IMR-90 (cell line): ENCODE measurements around the gene SLC10A3. TPM values are rescaled to one million over a fixed set of nuclear protein-coding genes. Genes with fewer than 3 reads are reported as not detected.

Source experiments
- ATAC-seq: fragments of 200-7000 bp; cut with Tn5 transposase; 2 replicates; pipeline ENCODE4 v1.9.1; 2020; ENCODE audit warnings: low read depth, mild to moderate bottlenecking, moderate library complexity
- BruUV-seq: library from RNA; stranded (reverse); fragments of 400-500 nt; replicated peaks from 2 replicates; lab custom pipeline; 2021; lab: Mats Ljungman, UMichigan
- CTCF ChIA-PET: fragments of 300-600 bp; formaldehyde crosslinking; extraction: SDS; loops from one replicate; lab custom pipeline; 2021; ENCODE audit warnings: antibody characterized with exemption; lab: Yijun Ruan, JAX
- POLR2A ChIA-PET: fragments of 300-600 bp; sonication (Branson Sonifier 250); formaldehyde crosslinking; loops from one replicate; lab custom pipeline; 2022; ENCODE audit warnings: antibody characterized with exemption; ENCODE audit not compliant: unreplicated experiment; lab: Charles Lee
- DNase-seq: peaks from one replicate; pipeline ENCODE4 v3.0.0; 2013
- H2AFZ ChIP-seq: replicated peaks from 2 replicates; pipeline ENCODE3; 2013; ENCODE audit warnings: low read length, mild to moderate bottlenecking; ENCODE audit not compliant: poor library complexity
- H2AK5ac ChIP-seq: 2 replicates; pipeline ENCODE4 v1.6.1; 2013; ENCODE audit warnings: low read depth, low read length, inconsistent platforms
- H2AK9ac ChIP-seq: replicated peaks from 2 replicates; pipeline ENCODE3; 2013; ENCODE audit warnings: mild to moderate bottlenecking, low read depth, low read length, moderate library complexity; ENCODE audit not compliant: poor library complexity
- H2BK120ac ChIP-seq: 2 replicates; pipeline ENCODE4 v1.6.1; 2013; ENCODE audit warnings: low read depth, low read length, inconsistent platforms
- H2BK15ac ChIP-seq: 3 replicates; pipeline ENCODE4 v1.6.1; 2013; ENCODE audit warnings: low read depth, low read length, inconsistent platforms
- H2BK20ac ChIP-seq: 2 replicates; pipeline ENCODE4 v1.6.1; 2013; ENCODE audit warnings: low read depth, mild to moderate bottlenecking, inconsistent platforms, low read length, moderate library complexity
- H2BK5ac ChIP-seq: 2 replicates; pipeline ENCODE4 v1.6.1; 2013; ENCODE audit warnings: mild to moderate bottlenecking, low read depth, low read length, inconsistent platforms; ENCODE audit not compliant: poor library complexity, severe bottlenecking
- H3K14ac ChIP-seq: replicated peaks from 2 replicates; pipeline ENCODE4 v1.6.1; 2013; ENCODE audit warnings: low read depth, low read length, inconsistent platforms
- H3K18ac ChIP-seq: 2 replicates; pipeline ENCODE4 v1.6.1; 2013; ENCODE audit warnings: low read depth, low read length, control low read depth
- H3K23ac ChIP-seq: 2 replicates; pipeline ENCODE4 v1.6.1; 2013; ENCODE audit warnings: low read depth, low read length, inconsistent platforms
- H3K27ac ChIP-seq: 2 replicates; pipeline ENCODE4 v1.5.1; 2013; ENCODE audit warnings: mild to moderate bottlenecking, control low read depth, low read length; ENCODE audit not compliant: insufficient read depth
- H3K27me3 ChIP-seq: 2 replicates; pipeline ENCODE4 v1.6.1; 2013; ENCODE audit warnings: low read length; ENCODE audit not compliant: control insufficient read depth, insufficient read depth
- H3K36me3 ChIP-seq: 2 replicates; pipeline ENCODE4 v1.6.1; 2013; ENCODE audit warnings: low read length, mixed read lengths; ENCODE audit not compliant: control insufficient read depth, insufficient read depth
- H3K4ac ChIP-seq: 2 replicates; pipeline ENCODE4 v1.6.1; 2013; ENCODE audit warnings: low read depth, low read length, inconsistent platforms
- H3K4me1 ChIP-seq: 2 replicates; pipeline ENCODE4 v1.6.1; 2013; ENCODE audit warnings: low read length, mixed read lengths; ENCODE audit not compliant: control insufficient read depth, insufficient read depth
- H3K4me2 ChIP-seq: 2 replicates; pipeline ENCODE4 v1.6.1; 2013; ENCODE audit warnings: low read depth, mild to moderate bottlenecking, control low read depth, low read length, moderate library complexity
- H3K4me3 ChIP-seq: 2 replicates; pipeline ENCODE4 v1.5.1; 2013; ENCODE audit warnings: low read depth, mild to moderate bottlenecking, control low read depth, low read length, moderate library complexity; ENCODE audit not compliant: insufficient read depth
- H3K56ac ChIP-seq: 2 replicates; pipeline ENCODE4 v1.6.1; 2013; ENCODE audit warnings: low read length, inconsistent platforms; ENCODE audit not compliant: insufficient read depth; ENCODE audit errors: extremely low read depth
- H3K79me1 ChIP-seq, 2 experiments: 2 replicates each; pipeline ENCODE4 v1.6.1; 2013; ENCODE audit warnings: low read length in 2 of 2, inconsistent platforms in 1 of 2, low read depth in 1 of 2
- H3K9ac ChIP-seq: 2 replicates; pipeline ENCODE4 v1.6.1; 2013; ENCODE audit warnings: low read depth, low read length, control low read depth
- H3K9me1 ChIP-seq: 2 replicates; pipeline ENCODE4 v1.6.1; 2013; ENCODE audit warnings: low read length, inconsistent platforms; ENCODE audit not compliant: insufficient read depth
- H3K9me3 ChIP-seq: 2 replicates; pipeline ENCODE4 v1.6.1; 2013; ENCODE audit warnings: low read length; ENCODE audit not compliant: control insufficient read depth, insufficient read depth
- H4K20me1 ChIP-seq: 2 replicates; pipeline ENCODE4 v1.6.1; 2013; ENCODE audit warnings: low read length, inconsistent platforms; ENCODE audit not compliant: insufficient read depth
- H4K5ac ChIP-seq: 2 replicates; pipeline ENCODE4 v1.6.1; 2013; ENCODE audit warnings: mild to moderate bottlenecking, low read depth, low read length, control low read depth
- H4K8ac ChIP-seq, 2 experiments: 2 replicates each; pipeline ENCODE4 v1.6.1; 2013; ENCODE audit warnings: low read depth in 2 of 2, low read length in 2 of 2, control low read depth in 1 of 2, inconsistent platforms in 1 of 2
- H4K91ac ChIP-seq: 2 replicates; pipeline ENCODE4 v1.6.1; 2013; ENCODE audit warnings: low read depth, low read length, inconsistent platforms; ENCODE audit not compliant: insufficient read depth
- CEBPB ChIP-seq: IDR thresholded peaks from 2 replicates; pipeline ENCODE4 v1.6.1; 2012; ENCODE audit warnings: low read depth, low read length, improper control_type of control experiment
- CHD1 ChIP-seq: IDR thresholded peaks from 2 replicates; pipeline ENCODE4 v1.6.1; 2012; ENCODE audit warnings: low read depth, low read length, improper control_type of control experiment
- CTCF ChIP-seq: conservative IDR thresholded peaks from 2 replicates; pipeline ENCODE4 v1.5.1; 2012; ENCODE audit warnings: mild to moderate bottlenecking, low read depth, low read length, improper control_type of control experiment
- FOS ChIP-seq: fragments of 150-350 bp; IDR thresholded peaks from 2 replicates; pipeline ENCODE4 v1.6.1; 2016; ENCODE audit warnings: low read depth, low read length
- MAFK ChIP-seq: IDR thresholded peaks from 2 replicates; pipeline ENCODE4 v1.6.1; 2012; ENCODE audit warnings: low read depth, low read length, improper control_type of control experiment
- MAZ ChIP-seq: IDR thresholded peaks from 2 replicates; pipeline ENCODE4 v1.6.1; 2012; ENCODE audit warnings: low read depth, mild to moderate bottlenecking, low read length, improper control_type of control experiment, moderate library complexity, borderline replicate concordance
- MXI1 ChIP-seq: IDR thresholded peaks from 2 replicates; pipeline ENCODE4 v1.6.1; 2012; ENCODE audit warnings: low read depth, mild to moderate bottlenecking, low read length, moderate library complexity, borderline replicate concordance
- RAD21 ChIP-seq: IDR thresholded peaks from 2 replicates; pipeline ENCODE4 v1.6.1; 2012; ENCODE audit warnings: low read length, improper control_type of control experiment
- RFX5 ChIP-seq: IDR thresholded peaks from 2 replicates; pipeline ENCODE4 v1.8.0; 2012; ENCODE audit warnings: low read depth, mild to moderate bottlenecking, low read length, moderate library complexity
- SMC3 ChIP-seq: fragments of 150-350 bp; IDR thresholded peaks from 2 replicates; pipeline ENCODE4 v1.6.1; 2016; ENCODE audit warnings: low read depth, mild to moderate bottlenecking, antibody characterized with exemption, low read length, moderate library complexity
- USF2 ChIP-seq: fragments of 150-350 bp; IDR thresholded peaks from 2 replicates; pipeline ENCODE4 v1.6.1; 2017; ENCODE audit warnings: mild to moderate bottlenecking, antibody characterized with exemption, low read length, low read depth
- WGBS, 2 experiments: methylation state at CpG; one replicate each; pipeline versions ENCODE4 v1.1.5 to v1.1.7; 2013; ENCODE audit warnings: missing lambda C conversion rate in 2 of 2; ENCODE audit not compliant: insufficient read length in 1 of 2; ENCODE audit errors: extremely low coverage in 2 of 2; 5-methylcytosine and 5-hydroxymethylcytosine counted together
- dilution Hi-C: fragments of 300-500 bp; cut with HindIII; formaldehyde crosslinking; loops from one replicate; pipeline ENCODE4 v1.14.3; 2018; ENCODE audit warnings: low sequenced_read_pairs; ENCODE audit not compliant: unreplicated experiment
- in situ Hi-C: fragments of 300-500 bp; cut with MboI; formaldehyde crosslinking; loops from 3 replicates; pipeline ENCODE4 v1.14.3; 2019; ENCODE audit warnings: low sequenced_read_pairs, inconsistent platforms, mixed read lengths
- intact Hi-C: fragments of 100-400 bp; cut with micrococcal nuclease; formaldehyde crosslinking; loops from 2 replicates; pipeline ENCODE4 v1.10.0; 2022
- polyA plus RNA-seq, 3 experiments: library from polyadenylated mRNA; depleted of rRNA; stranded (reverse); fragments of >200 nt; gene quantifications; 2 replicates each; pipeline ENCODE4 v1.2.3, GENCODE V29; 2012; ENCODE audit warnings: low replicate concordance in 1 of 3
- total RNA-seq: library from RNA; depleted of rRNA; stranded (reverse); fragments of >200 nt; gene quantifications from 2 replicates; pipeline ENCODE4 v1.2.3, GENCODE V29; 2012
- TF ChIP-seq, protein P1 (sequence below): fragments of 150-350 bp; IDR thresholded peaks from 2 replicates; pipeline ENCODE4 v1.6.1; 2016; ENCODE audit warnings: low read depth, mild to moderate bottlenecking, low read length, moderate library complexity, borderline replicate concordance

SLC10A3 gene
- total and polyA plus RNA-seq, 2 of the 4 experiments (the other 2 are of a cell fraction): 15.2 to 24.6 TPM

GRCh38 chrX:154489182-154489581 lies 1.2 kb downstream of the SLC10A3 start:
- no peak overlapping the region for H3K4me3 ChIP-seq
- no peak overlapping the region for H2BK5ac ChIP-seq
- dilution Hi-C loops: no loop called here
- DNase-seq (no peak), ATAC-seq (no peak)
- peaks cover 12% of the 10 kb centered on the region; the same call in 1 of the 2 replicates for H3K36me3 ChIP-seq
- H3K4me2 ChIP-seq: peak overlapping the region; percentile 89; the same call in 1 of the 2 replicates
- H3K4me1 ChIP-seq: peaks cover 4% of the 10 kb centered on the region; the same call in 1 of the 2 replicates
- H3K14ac ChIP-seq: no peak overlapping the region
- H3K56ac ChIP-seq: no peak overlapping the region
- whole genome bisulfite sequencing, 2 experiments: 100% methylated on average over 1 of the region's 4 CpGs; no CpG with 5 or more reads in 1 of the 2 experiments
- no peak overlapping the region for H2BK20ac ChIP-seq
- H2BK15ac ChIP-seq: no peak overlapping the region
- H3K4ac ChIP-seq: peak overlapping the region; percentile 85; the same call in 1 of the 2 replicates
- 0 out of 2 replicates have a peak overlapping the region, but pooled peaks have one; percentile 66 for H2AK5ac ChIP-seq
- no peak overlapping the region for H3K18ac ChIP-seq
- H3K9me3 ChIP-seq: no peaks in the 10 kb centered on the region
- H3K27me3 ChIP-seq: no peaks in the 10 kb centered on the region
- H3K9me1 ChIP-seq: peaks cover 8% of the 10 kb centered on the region; the same call in 1 of the 2 replicates
- H2AFZ ChIP-seq: no peak overlapping the region
- POLR2A ChIA-PET: no interaction called here
- BruUV-seq: no TSS peak
- H3K79me1 ChIP-seq: peaks cover 3 to 38% of the 10 kb centered on the region in 2 experiments; a peak in 3 of 4 replicates
- no peak overlapping the region for H2BK120ac ChIP-seq
- no peak overlapping the region for H3K27ac ChIP-seq
- CTCF ChIA-PET: no interaction called here
- no peak overlapping the region for H2AK9ac ChIP-seq
- H3K23ac ChIP-seq: no peak overlapping the region; the same call in 1 of the 2 replicates
- no peak overlapping the region for H4K8ac ChIP-seq
- H3K9ac ChIP-seq: no peak overlapping the region
- TF ChIP-seq, protein P1, sequence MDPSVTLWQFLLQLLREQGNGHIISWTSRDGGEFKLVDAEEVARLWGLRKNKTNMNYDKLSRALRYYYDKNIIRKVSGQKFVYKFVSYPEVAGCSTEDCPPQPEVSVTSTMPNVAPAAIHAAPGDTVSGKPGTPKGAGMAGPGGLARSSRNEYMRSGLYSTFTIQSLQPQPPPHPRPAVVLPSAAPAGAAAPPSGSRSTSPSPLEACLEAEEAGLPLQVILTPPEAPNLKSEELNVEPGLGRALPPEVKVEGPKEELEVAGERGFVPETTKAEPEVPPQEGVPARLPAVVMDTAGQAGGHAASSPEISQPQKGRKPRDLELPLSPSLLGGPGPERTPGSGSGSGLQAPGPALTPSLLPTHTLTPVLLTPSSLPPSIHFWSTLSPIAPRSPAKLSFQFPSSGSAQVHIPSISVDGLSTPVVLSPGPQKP: no peak
- TF ChIP-seq CEBPB: no peak
- no peak for TF ChIP-seq MAZ
- TF ChIP-seq SMC3: no peak
- no peak for TF ChIP-seq MAFK
- no peak for TF ChIP-seq CHD1
- no peak for TF ChIP-seq FOS
- TF ChIP-seq USF2: no peak
- TF ChIP-seq CTCF: no peak
- TF ChIP-seq RAD21: no peak
- TF ChIP-seq MXI1: no peak
- no peak for TF ChIP-seq RFX5
- in situ Hi-C loops: no loop called here
- intact Hi-C loops: no loop called here
- H4K91ac ChIP-seq: no peak overlapping the region
- H4K20me1 ChIP-seq: peaks cover 4% of the 10 kb centered on the region; the same call in 1 of the 2 replicates
- no peak overlapping the region for H4K5ac ChIP-seq
